Hepatocyte (in vitro differentiated cells): ENCODE measurements around the gene ANKRD11. TPM values are rescaled to one million over a fixed set of nuclear protein-coding genes. Genes with fewer than 3 reads are reported as not detected.

ENCODE experiments used
- DNase-seq: peaks from one replicate; pipeline ENCODE4 v3.0.0-alpha.2; 2016; ENCODE audit warnings: low spot score
- H2AFZ ChIP-seq: fragments of 200-600 bp; sonication (generic); 2 replicates; pipeline ENCODE4 v1.6.0; 2016; ENCODE audit warnings: antibody characterized with exemption, mild to moderate bottlenecking
- H3K27ac ChIP-seq: fragments of 200-600 bp; sonication (generic); 2 replicates; pipeline ENCODE4 v1.5.1; 2016; ENCODE audit warnings: mild to moderate bottlenecking
- H3K27me3 ChIP-seq: fragments of 200-600 bp; sonication (generic); 2 replicates; pipeline ENCODE4 v1.6.1; 2016
- H3K36me3 ChIP-seq: fragments of 200-600 bp; sonication (generic); replicated peaks from 2 replicates; pipeline ENCODE4 v1.5.1; 2016; ENCODE audit warnings: low read depth; ENCODE audit not compliant: insufficient read depth
- H3K4me1 ChIP-seq: fragments of 200-600 bp; sonication (generic); 2 replicates; pipeline ENCODE4 v1.5.1; 2016; ENCODE audit warnings: mild to moderate bottlenecking, moderate library complexity; ENCODE audit not compliant: insufficient read depth
- H3K4me2 ChIP-seq: fragments of 200-600 bp; sonication (generic); 2 replicates; pipeline ENCODE4 v1.6.0; 2016
- H3K4me3 ChIP-seq: fragments of 200-600 bp; sonication (generic); 2 replicates; pipeline ENCODE4 v1.5.1; 2016; ENCODE audit warnings: mild to moderate bottlenecking
- H3K79me2 ChIP-seq: fragments of 200-600 bp; sonication (generic); 2 replicates; pipeline ENCODE4 v1.6.0; 2017; ENCODE audit warnings: mild to moderate bottlenecking
- H3K9me2 ChIP-seq: fragments of 200-600 bp; sonication (generic); replicated peaks from 2 replicates; pipeline ENCODE4 v1.6.0; 2017; ENCODE audit warnings: mild to moderate bottlenecking; ENCODE audit not compliant: insufficient read depth
- H3K9me3 ChIP-seq: fragments of 200-600 bp; sonication (generic); 2 replicates; pipeline ENCODE4 v1.5.1; 2016; ENCODE audit warnings: low read depth, mild to moderate bottlenecking
- H4K20me1 ChIP-seq: fragments of 200-600 bp; sonication (generic); 2 replicates; pipeline ENCODE4 v1.6.0; 2016; ENCODE audit warnings: mild to moderate bottlenecking; ENCODE audit not compliant: insufficient read depth, poor library complexity, severe bottlenecking
- CTCF ChIP-seq: fragments of 200-600 bp; sonication (generic); IDR thresholded peaks from 2 replicates; pipeline ENCODE4 v1.5.1; 2016; ENCODE audit warnings: antibody characterized with exemption, mild to moderate bottlenecking; ENCODE audit not compliant: poor library complexity
- EZH2 ChIP-seq: fragments of 200-600 bp; sonication (generic); IDR thresholded peaks from 2 replicates; pipeline ENCODE4 v1.6.1; 2016; ENCODE audit warnings: antibody characterized with exemption, mild to moderate bottlenecking, borderline replicate concordance
- EZH2phosphoT487 ChIP-seq: fragments of 200-600 bp; sonication (generic); IDR thresholded peaks from one replicate; pipeline ENCODE4 v1.6.1; 2018; ENCODE audit warnings: antibody characterized with exemption, mild to moderate bottlenecking, low read depth, moderate library complexity; ENCODE audit not compliant: unreplicated experiment, severe bottlenecking
- WGBS: methylation state at CpG from one replicate; pipeline ENCODE4 v1.1.6; 2016; ENCODE audit warnings: low lambda C conversion rate; ENCODE audit errors: missing lambda C conversion rate; 5-methylcytosine and 5-hydroxymethylcytosine counted together
- polyA plus RNA-seq: library from polyadenylated mRNA; unstranded; fragments of >200 nt; fragmentation: Nextera tagmentation; extraction: Ambion mirVana; gene quantifications from 2 replicates; pipeline ENCODE4 v1.2.1, GENCODE V29; 2016
- total RNA-seq: library from RNA; depleted of rRNA; stranded (reverse); fragments of >200 nt; gene quantifications from 2 replicates; pipeline ENCODE4 v1.2.3, GENCODE V29; 2014

ANKRD11 gene
- total and polyA plus RNA-seq, 2 experiments from 2014 or later = 48.7 to 130 TPM

- H3K79me2 ChIP-seq = peaks cover 100% of the 10 kb centered on the region
- no peak for DNase-seq
- no peaks in the 10 kb centered on the region for H3K27me3 ChIP-seq
- no peak overlapping the region for H3K4me2 ChIP-seq
- H2AFZ ChIP-seq = no peak overlapping the region
- no peaks in the 10 kb centered on the region for H3K9me3 ChIP-seq
- no peak overlapping the region for H3K27ac ChIP-seq
- peaks cover 22% of the 10 kb centered on the region for H3K4me1 ChIP-seq
- TF ChIP-seq EZH2phosphoT487 = no peak
- TF ChIP-seq EZH2 = no peak
- TF ChIP-seq CTCF = no peak
- no peak overlapping the region for H3K4me3 ChIP-seq
- H4K20me1 ChIP-seq = peaks cover 100% of the 10 kb centered on the region
- 92% methylated on average over 15 of the region's 15 CpGs for WGBS
- H3K36me3 ChIP-seq = no peaks in the 10 kb centered on the region
- H3K9me2 ChIP-seq = no peaks in the 10 kb centered on the region
Measured at GRCh38 chr16:89380681-89381080, 109.7 kb downstream of the ANKRD11 start.

GRCh38 chr16:89378947-89379771, 111.2 kb downstream of the ANKRD11 start:
- no peak for TF ChIP-seq EZH2
- no peak for TF ChIP-seq CTCF
- TF ChIP-seq EZH2phosphoT487 = no peak
- Histone ChIP-seq H3K4me2 (no peak overlapping the region), H3K27me3 (no peaks in the 10 kb centered on the region), H2AFZ (no peak overlapping the region), H3K79me2 (peaks cover 100% of the 10 kb centered on the region), H3K36me3 (no peaks in the 10 kb centered on the region), H4K20me1 (peaks cover 100% of the 10 kb centered on the region), H3K4me3 (no peak overlapping the region), H3K9me3 (no peaks in the 10 kb centered on the region), H3K4me1 (peaks cover 22% of the 10 kb centered on the region), H3K9me2 (no peaks in the 10 kb centered on the region), H3K27ac (no peak overlapping the region)
- 91% methylated on average over 29 of the region's 29 CpGs for WGBS
- DNase-seq = no peak

GRCh38 chr16:89377453-89377848, 112.9 kb downstream of the ANKRD11 start:
- DNase-seq = no peak
- peaks cover 100% of the 10 kb centered on the region for H3K79me2 ChIP-seq
- H3K9me3 ChIP-seq = no peaks in the 10 kb centered on the region
- H3K27me3 ChIP-seq = no peaks in the 10 kb centered on the region
- H3K4me2 ChIP-seq = no peak overlapping the region
- peaks cover 7% of the 10 kb centered on the region for H3K4me1 ChIP-seq
- H3K27ac ChIP-seq = no peak overlapping the region
- H3K36me3 ChIP-seq = no peaks in the 10 kb centered on the region
- H3K9me2 ChIP-seq = no peaks in the 10 kb centered on the region
- peaks cover 100% of the 10 kb centered on the region for H4K20me1 ChIP-seq
- WGBS = 92% methylated on average over 8 of the region's 8 CpGs
- no peak overlapping the region for H2AFZ ChIP-seq
- H3K4me3 ChIP-seq = no peak overlapping the region
- TF ChIP-seq EZH2phosphoT487 = no peak
- TF ChIP-seq CTCF = no peak
- no peak for TF ChIP-seq EZH2
